SU-DHL-6 (cell line): ENCODE results near the gene EPB41L1.

Experiments used
- CTCF ChIP-seq: fragments of 200-600 bp; sonication (generic); IDR thresholded peaks from one replicate; pipeline ENCODE4 v1.5.1; 2017; ENCODE audit warnings: antibody characterized with exemption, mild to moderate bottlenecking, low read length, moderate library complexity; ENCODE audit not compliant: insufficient read depth, poor library complexity, severe bottlenecking
- EZH2phosphoT487 ChIP-seq: fragments of 200-600 bp; sonication (generic), shearing (Covaris generic); conservative IDR thresholded peaks from 2 replicates; pipeline ENCODE4 v1.6.1; 2018; ENCODE audit warnings: mild to moderate bottlenecking, antibody characterized with exemption, low read length, moderate library complexity, mixed read lengths

GRCh38 chr20:36119537-36119936 lies 35.0 kb upstream of the EPB41L1 start:
- TF ChIP-seq CTCF (no peak), EZH2phosphoT487 (no peak)
